Smooth muscle cell (in vitro differentiated cells): Measurements from ENCODE around the gene ESRRG. TPM values are rescaled to one million over a fixed set of nuclear protein-coding genes. Genes with fewer than 3 reads are reported as not detected.

Experiments
- DNase-seq: peaks from one replicate; lab custom pipeline; 2025; ENCODE audit not compliant: unreplicated experiment; lab: John Stamatoyannopoulos, UW
- H2AFZ ChIP-seq: fragments of 200-600 bp; sonication (generic); 2 replicates; pipeline ENCODE4 v1.6.0; 2016; ENCODE audit warnings: antibody characterized with exemption, low read depth, mild to moderate bottlenecking
- H3F3A ChIP-seq: fragments of 200-600 bp; sonication (generic); 2 replicates; pipeline ENCODE4 v1.6.0; 2017; ENCODE audit warnings: antibody characterized with exemption, low read depth
- H3K27ac ChIP-seq: fragments of 200-600 bp; sonication (generic); 2 replicates; pipeline ENCODE4 v1.5.1; 2016; ENCODE audit warnings: low read depth, mild to moderate bottlenecking
- H3K27me3 ChIP-seq: fragments of 200-600 bp; sonication (generic); 2 replicates; pipeline ENCODE4 v1.6.1; 2016; ENCODE audit warnings: low read depth, mild to moderate bottlenecking
- H3K36me3 ChIP-seq: fragments of 200-600 bp; sonication (generic); 2 replicates; pipeline ENCODE4 v1.5.1; 2016; ENCODE audit warnings: low read depth
- H3K4me1 ChIP-seq: fragments of 200-600 bp; sonication (generic); 2 replicates; pipeline ENCODE4 v1.5.1; 2016; ENCODE audit warnings: low read depth
- H3K4me2 ChIP-seq: fragments of 200-600 bp; sonication (generic); 2 replicates; pipeline ENCODE4 v1.6.0; 2016; ENCODE audit warnings: mild to moderate bottlenecking
- H3K4me3 ChIP-seq: fragments of 200-600 bp; sonication (generic); 2 replicates; pipeline ENCODE4 v1.5.1; 2016; ENCODE audit warnings: mild to moderate bottlenecking
- H3K79me2 ChIP-seq: fragments of 200-600 bp; sonication (generic); 2 replicates; pipeline ENCODE4 v1.6.0; 2016; ENCODE audit warnings: low read depth, mild to moderate bottlenecking
- H3K9ac ChIP-seq: fragments of 200-600 bp; sonication (generic); 2 replicates; pipeline ENCODE4 v1.6.0; 2016; ENCODE audit warnings: low read depth
- H3K9me3 ChIP-seq: fragments of 200-600 bp; sonication (generic); replicated peaks from 2 replicates; pipeline ENCODE4 v1.5.1; 2016; ENCODE audit warnings: low read depth
- H4K20me1 ChIP-seq: fragments of 200-600 bp; sonication (generic); 2 replicates; pipeline ENCODE4 v1.6.0; 2016; ENCODE audit warnings: low read depth
- WGBS: methylation state at CpG from one replicate; pipeline ENCODE4 v1.1.7; 2016; ENCODE audit warnings: low lambda C conversion rate; 5-methylcytosine and 5-hydroxymethylcytosine counted together
- polyA plus RNA-seq: library from polyadenylated mRNA; unstranded; fragments of >200 nt; fragmentation: Nextera tagmentation; extraction: Ambion mirVana; gene quantifications from 2 replicates; pipeline ENCODE4 v1.2.1, GENCODE V29; 2016
- total RNA-seq: library from RNA; depleted of rRNA; stranded (reverse); fragments of >200 nt; gene quantifications from 2 replicates; pipeline ENCODE4 v1.2.3, GENCODE V29; 2014
- TF ChIP-seq, protein P1 (sequence below): fragments of 200-600 bp; sonication (generic); IDR thresholded peaks from 2 replicates; pipeline ENCODE4 v1.5.1; 2017; ENCODE audit warnings: borderline replicate concordance, mild to moderate bottlenecking, antibody characterized with exemption; ENCODE audit not compliant: insufficient read depth, poor library complexity, severe bottlenecking

ESRRG gene
- total RNA-seq (not detected in 2 replicates), polyA plus RNA-seq (0.14 and 0.26 TPM in 2 replicates)

DNA sequence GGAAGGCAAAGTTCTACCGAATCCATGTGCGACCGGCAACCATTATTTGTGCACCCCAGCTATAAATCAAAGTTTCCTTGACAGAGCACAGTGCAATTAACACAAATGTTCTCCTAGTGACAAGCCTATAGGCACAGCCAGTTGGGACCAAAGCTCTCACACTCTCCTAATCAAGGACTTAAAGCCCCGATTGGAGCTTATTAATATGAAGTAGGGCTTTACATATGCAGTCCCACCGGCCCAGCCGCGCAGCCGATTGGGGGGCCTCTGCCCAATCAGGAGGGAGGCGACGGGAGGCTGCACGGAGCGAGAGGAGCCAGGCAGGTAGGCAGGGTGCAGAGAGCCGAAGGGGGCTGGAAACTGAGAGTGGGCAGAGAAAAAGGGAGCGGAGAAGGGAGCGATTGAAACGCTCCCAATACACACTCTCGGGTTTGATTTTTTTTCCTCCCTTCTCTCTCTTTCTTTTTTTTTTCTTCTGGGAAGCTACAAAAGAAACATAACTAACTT is at the start of gene ESRRG:
Gene ESRRG (minus strand): TSS at position 156 of the 507 bp plus-strand sequence. CDS start 130 bp downstream, at position 26.
- Histone ChIP-seq H3K27me3 (peaks cover 84% of the 10 kb centered on the region), H3K79me2 (no peaks in the 10 kb centered on the region), H3K4me2 (peak within 1 kb of the TSS; percentile 96), H3K4me1 (peaks cover 6% of the 10 kb centered on the region), H3K9me3 (no peaks in the 10 kb centered on the region), H3F3A (no peaks in the 10 kb centered on the region), H4K20me1 (no peaks in the 10 kb centered on the region), H3K4me3 (peak within 1 kb of the TSS; percentile 58), H3K36me3 (no peaks in the 10 kb centered on the region), H3K27ac (no peak within 1 kb of the TSS), H2AFZ (peak within 1 kb of the TSS; percentile 90), H3K9ac (no peak within 1 kb of the TSS)
- under 1% methylated on average over 17 of the region's 17 CpGs for WGBS
- no peak for DNase-seq
- TF ChIP-seq, protein P1, sequence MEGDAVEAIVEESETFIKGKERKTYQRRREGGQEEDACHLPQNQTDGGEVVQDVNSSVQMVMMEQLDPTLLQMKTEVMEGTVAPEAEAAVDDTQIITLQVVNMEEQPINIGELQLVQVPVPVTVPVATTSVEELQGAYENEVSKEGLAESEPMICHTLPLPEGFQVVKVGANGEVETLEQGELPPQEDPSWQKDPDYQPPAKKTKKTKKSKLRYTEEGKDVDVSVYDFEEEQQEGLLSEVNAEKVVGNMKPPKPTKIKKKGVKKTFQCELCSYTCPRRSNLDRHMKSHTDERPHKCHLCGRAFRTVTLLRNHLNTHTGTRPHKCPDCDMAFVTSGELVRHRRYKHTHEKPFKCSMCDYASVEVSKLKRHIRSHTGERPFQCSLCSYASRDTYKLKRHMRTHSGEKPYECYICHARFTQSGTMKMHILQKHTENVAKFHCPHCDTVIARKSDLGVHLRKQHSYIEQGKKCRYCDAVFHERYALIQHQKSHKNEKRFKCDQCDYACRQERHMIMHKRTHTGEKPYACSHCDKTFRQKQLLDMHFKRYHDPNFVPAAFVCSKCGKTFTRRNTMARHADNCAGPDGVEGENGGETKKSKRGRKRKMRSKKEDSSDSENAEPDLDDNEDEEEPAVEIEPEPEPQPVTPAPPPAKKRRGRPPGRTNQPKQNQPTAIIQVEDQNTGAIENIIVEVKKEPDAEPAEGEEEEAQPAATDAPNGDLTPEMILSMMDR: no peak

DNA sequence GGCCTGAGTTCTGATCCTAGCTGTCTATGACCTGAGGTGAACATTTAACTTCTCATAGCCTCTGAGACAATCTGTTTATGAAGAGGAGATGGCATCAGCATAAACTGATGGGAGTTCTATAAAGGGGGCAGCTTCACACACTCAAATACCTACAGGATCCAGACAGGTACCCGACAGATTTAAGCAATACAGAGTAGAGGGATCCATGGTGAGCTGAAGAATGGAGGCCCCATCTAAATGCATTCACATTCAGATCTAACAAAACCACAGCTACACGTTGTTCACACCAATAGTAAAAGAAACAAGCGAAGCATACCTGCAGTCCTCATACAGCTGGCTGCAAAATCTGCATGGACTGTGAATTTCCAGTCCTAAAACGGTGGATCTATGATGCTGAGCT is 48.7 kb upstream of the ESRRG start:
- no peak overlapping the region for H3K4me2 ChIP-seq
- no peaks in the 10 kb centered on the region for H3K4me1 ChIP-seq
- no peaks in the 10 kb centered on the region for H3K79me2 ChIP-seq
- TF ChIP-seq, protein P1: no peak
- no peaks in the 10 kb centered on the region for H3K27me3 ChIP-seq
- no peak overlapping the region for H3K27ac ChIP-seq
- no peak overlapping the region for H3K4me3 ChIP-seq
- H3K9me3 ChIP-seq: no peaks in the 10 kb centered on the region
- no peaks in the 10 kb centered on the region for H4K20me1 ChIP-seq
- H3K9ac ChIP-seq: no peak overlapping the region
- no peaks in the 10 kb centered on the region for H3K36me3 ChIP-seq
- no peaks in the 10 kb centered on the region for H3F3A ChIP-seq
- WGBS: 48% methylated on average over 4 of the region's 4 CpGs
- H2AFZ ChIP-seq: no peak overlapping the region
- DNase-seq: no peak

DNA sequence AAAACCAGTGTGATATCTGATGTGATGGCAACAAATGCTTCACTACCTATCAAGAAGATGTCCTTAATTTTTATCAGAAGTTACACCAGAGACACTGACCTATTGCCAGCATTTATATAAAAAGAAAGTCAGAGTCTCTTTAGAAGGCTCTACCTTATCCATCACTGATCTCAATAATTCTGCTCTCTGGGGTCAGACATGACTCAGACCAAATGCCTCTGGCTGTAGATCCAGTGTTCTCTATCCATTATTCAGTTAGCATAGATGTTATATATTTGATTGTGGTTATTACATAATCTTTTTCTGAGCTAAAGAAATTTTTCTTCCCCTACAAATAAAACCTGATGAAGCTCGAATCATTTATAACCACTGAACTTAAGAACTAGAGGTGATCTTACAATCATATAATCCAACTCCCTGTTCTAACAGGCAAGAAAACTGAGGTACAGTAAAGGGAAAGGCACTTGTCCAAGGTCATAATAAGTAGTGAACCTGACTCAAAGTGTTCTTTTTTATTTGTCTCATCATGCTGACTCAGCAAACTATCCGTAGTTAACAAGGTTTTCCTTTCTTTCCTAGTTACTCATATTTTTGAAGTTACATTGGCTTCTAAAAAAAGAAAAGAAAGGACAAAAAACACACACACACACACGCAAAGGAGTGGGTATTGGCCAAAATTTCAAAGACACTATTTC is 43.6 kb upstream of the ESRRG start:
- Histone ChIP-seq H3K27me3 (no peaks in the 10 kb centered on the region), H4K20me1 (no peaks in the 10 kb centered on the region), H3K4me3 (no peak overlapping the region), H3K9ac (no peak overlapping the region), H3K27ac (no peak overlapping the region), H3K4me2 (no peak overlapping the region), H3F3A (no peaks in the 10 kb centered on the region), H3K9me3 (no peaks in the 10 kb centered on the region), H3K4me1 (no peaks in the 10 kb centered on the region), H2AFZ (no peak overlapping the region), H3K36me3 (no peaks in the 10 kb centered on the region), H3K79me2 (no peaks in the 10 kb centered on the region)
- DNase-seq: no peak
- 91% methylated on average over 3 of the region's 3 CpGs for WGBS
- TF ChIP-seq, protein P1: no peak
